GM21515 (cell line): ENCODE data around the gene C10orf67.

Experiments used
- ATAC-seq: cut with Tn5 transposase; IDR thresholded peaks from one replicate; pipeline ENCODE4 v1.9.1; 2021; ENCODE audit not compliant: unreplicated experiment

C10orf67 gene

DNA sequence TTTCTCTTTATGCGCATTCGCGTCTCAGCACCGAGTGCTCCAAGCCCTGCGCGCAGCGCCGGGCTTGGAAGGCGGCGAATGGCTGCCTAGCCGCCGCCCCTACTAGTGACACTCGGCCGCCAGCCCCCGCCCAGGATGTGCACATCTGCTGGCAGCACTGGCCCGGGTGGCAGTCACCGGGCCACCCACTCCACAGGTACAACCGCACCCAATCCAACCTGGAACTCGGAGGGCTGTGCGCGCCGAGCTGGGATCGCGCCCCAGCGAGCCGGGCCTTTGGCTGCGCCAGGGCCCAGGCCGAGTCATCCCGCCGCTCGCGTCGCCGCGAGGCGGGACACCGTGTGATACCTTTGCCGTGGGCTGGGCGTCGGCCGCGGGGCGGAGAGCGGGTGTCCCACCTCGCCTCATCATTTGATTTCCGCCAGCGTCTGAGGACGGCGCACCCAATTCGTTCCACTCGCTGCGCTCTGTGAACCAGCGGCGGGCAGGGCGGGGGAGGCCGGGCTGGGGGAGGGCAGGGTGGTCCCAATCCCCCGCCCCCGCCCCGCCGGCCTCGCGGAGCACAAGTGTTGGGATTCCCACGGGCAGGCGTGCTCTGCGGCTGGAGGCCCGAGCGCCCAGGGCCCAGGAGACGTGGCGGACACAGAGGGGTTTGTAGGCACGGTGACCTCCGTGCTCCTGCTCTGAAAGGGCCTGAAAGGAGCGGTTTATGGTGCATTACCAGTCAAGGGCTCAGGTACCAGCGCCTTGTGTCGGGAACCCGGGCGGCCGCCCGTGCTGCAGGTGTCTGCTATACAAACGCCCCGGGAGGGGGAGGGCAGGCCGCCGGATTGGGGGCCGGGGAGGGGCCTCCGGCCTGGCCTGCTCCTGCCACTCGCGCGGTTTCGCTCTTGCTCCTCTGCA, 170.3 kb downstream of the C10orf67 start:
- ATAC-seq: no peak

DNA sequence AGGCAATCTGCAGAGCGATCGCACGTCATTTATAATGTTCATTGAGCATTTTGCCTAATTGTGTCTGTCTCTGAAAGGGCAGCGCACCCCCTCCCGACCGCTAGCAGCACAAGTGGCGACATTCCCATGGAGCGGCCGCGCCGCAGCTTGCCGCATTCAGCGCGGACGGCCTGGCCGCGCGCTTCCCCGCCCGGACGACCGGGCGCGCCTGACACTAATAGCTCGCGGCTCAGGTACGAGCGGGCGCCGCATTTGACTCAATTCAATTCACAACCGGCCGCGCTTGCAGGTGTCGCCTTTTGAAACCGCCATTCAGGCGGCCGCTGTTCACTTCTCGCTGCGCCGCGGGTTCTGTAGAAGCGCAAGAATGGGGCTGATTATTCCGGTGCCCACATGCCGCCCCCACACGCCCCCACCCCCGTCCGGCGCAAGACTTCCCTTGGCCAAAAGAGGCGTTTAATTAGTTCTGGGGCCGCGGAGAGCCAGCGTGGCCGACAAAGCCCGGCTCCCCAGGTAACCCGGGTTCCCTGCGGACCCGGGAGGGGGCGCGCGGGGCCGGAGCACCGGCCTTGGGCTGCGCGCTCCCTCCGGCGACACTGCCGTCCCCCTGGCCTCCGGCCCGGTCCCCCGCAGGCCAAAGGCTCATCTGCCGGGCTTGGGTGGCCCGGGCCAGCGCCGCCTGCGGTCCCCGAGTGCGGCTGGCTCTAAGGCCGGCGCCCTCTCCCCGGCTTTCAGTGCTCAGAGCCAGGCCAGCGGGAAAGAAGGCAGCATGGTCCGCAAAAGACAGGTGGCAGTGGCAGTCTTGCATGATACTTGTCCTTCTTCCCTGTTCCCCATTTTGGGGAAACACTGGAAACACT, 171.2 kb downstream of the C10orf67 start:
- ATAC-seq: no peak

DNA sequence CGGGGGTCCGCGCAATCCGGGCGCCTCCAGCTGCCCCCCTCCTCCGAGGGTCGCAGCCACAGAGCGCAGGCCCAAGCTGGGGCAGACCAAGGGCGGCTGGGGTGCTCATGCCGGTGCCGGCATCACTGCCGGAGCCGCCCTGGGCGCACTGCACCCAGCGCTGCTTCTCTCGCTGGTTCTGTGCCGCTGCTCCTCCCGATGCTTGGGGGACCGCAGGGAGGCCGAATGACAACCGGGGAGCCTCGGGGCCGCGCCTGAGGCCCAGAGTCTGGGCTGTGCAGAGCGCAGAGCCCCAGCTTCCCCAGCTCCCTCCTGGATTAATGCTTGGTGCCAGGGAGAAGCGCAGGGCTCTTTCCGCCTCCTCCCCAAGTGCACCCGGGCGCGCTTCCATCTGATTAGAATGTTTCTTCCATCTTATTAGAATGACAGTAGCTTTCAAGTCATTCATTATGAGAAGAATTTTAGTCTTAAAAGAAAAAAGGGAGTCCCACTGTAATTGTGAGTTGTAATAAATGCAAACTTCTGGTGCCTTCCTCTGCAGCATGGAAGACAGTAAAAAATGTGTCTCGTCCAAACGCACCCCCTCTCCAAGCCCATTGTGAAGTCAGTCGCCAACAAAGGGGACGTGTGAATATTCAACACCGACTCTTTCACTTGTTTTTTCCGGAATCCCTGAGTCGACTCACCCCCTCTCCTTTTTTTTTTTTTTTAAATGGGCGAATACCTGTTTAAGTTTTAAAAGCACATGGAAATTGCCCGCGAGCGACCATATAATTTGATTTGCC, 172.0 kb downstream of the C10orf67 start:
- ATAC-seq: no peak

DNA sequence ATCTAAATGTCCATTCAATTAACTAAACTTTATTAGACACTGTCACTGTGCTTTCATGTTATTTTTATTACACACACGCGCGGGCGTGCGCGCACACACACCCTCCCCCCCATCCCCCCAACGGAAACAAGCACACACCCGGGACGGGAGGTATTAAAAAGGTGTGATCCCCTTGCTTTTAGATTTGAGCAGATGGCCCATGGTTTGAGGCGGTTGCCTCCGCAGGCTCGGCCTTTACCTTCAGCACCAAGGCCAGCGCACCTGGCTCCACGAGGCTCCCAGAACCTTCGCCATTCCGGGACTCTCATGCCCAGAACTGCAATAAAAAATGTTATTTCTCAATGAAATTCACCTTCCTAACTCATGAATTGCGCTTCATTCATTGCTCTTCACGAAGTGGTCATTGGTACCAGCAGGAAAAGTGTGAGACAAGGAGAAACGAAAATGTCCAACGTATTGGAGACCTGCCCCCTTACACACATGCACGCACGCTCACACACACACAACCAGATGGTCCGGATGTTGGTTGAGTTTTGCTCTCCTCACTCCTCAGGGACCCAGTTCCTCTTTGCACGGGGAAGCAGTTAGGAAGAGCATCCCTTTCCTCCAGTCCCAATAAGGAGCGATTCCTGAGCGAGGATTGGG, 173.2 kb downstream of the C10orf67 start:
- no peak for ATAC-seq

DNA sequence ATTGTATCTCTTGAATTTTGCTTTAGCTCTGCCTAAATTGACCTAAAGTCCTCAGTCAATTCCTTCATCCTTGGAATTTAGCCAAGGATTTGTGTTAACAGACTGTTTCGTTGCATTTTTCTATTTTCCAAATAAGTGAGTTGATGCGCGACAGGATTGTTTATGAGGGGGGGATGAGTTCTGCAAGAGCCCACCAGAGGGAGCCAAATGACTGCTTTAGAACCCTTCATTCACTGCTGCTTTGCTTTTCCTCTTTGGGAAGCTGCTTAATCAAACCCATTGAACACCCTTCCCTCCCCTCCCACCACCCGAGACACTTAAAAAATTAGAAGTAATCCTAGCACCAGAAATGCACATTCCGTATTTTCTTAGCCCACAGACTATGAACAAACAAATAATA, 186.2 kb downstream of the C10orf67 start:
- peak; percentile 71 for ATAC-seq

DNA sequence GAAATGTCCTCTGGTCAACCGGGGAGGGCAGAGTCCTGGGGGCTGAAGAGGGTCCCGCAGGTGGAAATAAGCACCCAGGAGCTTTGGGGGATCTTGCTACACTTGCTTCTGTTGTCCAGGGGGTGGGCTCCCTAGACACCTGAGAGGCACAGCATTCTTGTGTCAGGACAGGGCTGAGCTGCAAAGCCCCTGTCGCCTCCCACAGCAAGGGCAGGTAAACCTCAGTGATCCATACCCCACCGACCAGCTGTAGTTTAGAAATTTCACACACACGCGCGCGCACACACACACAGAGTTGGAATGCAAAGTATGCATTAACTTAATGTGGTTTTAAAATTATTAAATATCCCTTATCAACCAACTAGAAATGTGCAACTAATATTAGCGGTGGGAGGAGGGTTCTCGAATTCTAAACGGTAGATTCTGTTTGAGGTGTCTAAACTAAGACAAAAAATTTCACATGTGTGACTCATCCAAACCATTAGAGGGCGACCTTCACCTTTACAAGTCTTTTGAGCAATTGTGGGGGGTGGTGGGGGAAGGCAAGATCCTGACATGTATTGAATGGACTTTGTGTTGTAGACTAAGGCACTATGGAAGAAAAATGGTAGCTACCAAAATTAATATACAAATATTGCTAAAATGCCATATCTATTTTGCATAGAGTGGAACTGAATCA, 186.8 kb downstream of the C10orf67 start:
- peak; percentile 71 for ATAC-seq

DNA sequence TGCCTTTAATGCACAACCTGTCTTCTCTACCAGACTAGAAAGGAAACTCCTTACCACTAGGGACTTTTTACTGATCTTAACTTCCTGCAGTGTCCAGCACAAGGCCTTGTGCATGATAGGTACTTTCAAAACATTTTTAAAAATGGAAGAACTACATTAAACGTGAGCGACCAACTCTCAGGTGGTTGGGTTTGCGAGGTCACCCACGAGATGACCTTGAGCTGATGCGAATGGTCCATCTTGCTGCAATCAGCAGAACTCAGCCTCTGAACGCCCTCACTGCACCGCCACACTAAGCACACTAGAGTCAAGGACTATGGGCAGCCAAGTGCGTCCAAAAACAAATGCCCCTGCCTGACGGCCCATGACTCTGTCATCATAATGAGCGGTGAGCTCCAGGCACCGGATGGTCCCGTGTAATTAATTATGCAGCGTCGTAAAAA, 187.3 kb downstream of the C10orf67 start:
- no peak for ATAC-seq

DNA sequence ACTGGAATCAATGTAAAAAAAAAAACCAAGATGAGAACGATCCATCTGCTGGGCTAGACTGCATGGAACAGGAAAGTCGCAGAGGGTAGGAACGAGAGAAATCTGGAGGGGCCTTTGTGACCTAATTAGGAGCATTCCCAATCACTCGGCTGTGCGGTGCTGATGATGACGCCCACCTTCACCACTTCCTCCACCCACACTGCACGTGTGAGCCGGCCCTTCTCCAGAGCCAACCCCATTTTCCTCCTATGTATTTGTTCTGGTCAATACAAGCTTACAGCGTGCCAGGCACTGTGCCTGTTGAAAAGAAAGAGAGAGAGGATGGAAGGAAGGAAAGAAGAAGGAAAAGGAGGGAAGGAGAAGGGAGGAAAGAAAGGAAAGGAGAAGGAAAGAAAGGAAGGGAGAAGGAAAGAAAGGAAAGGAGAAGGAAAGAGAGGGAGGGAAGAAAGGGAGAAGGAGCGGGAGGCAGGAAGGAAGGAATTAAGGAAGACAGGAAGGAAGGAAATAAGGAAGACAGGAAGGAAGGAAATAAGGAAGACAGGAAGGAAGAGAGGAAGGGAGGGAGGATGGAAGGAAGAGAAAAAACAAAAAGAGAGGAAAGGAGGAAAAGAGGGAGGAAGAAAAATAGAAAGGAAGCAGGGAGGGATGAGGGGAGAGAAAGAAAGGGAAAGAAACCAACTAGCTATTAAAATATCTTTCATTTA, 188.0 kb downstream of the C10orf67 start:
- no peak for ATAC-seq

GRCh38 chr10:23155169-23155568, 189.4 kb downstream of the C10orf67 start:
- no peak for ATAC-seq
